ENCODE results near the gene PLA2R1.

GRCh38 chr2:160036736-160037135 lies 25.7 kb downstream of the PLA2R1 start:
- TF ChIP-seq POLR2AphosphoS5 (IDR thresholded peaks at IDR 0.05) (no peak), CTCF (IDR thresholded peaks at IDR 0.05) (no peak), POLR2A (IDR thresholded peaks at IDR 0.05) (no peak)
